K562 (cell line): Measurements from ENCODE around the gene PITPNB.

ENCODE experiments used
- BRCA1 ChIP-seq, 2 experiments: fragments of 450-650 bp in 1 of 2; sonication (generic) in 1 of 2; formaldehyde crosslinking in 1 of 2; IDR thresholded peaks; 2 replicates each; pipeline versions ENCODE4 v1.5.0 to v1.6.1; 2017 to 2020; ENCODE audit warnings: mild to moderate bottlenecking in 1 of 2, missing genetic modification reagents in 1 of 2
- CTBP1 ChIP-seq: fragments of 450-650 bp; IDR thresholded peaks from 2 replicates; pipeline ENCODE4 v1.6.1; 2016; ENCODE audit warnings: borderline replicate concordance
- EZH2 ChIP-seq: IDR thresholded peaks from 2 replicates; pipeline ENCODE4 v1.6.1; 2012; ENCODE audit warnings: low read depth, mild to moderate bottlenecking, inconsistent platforms, low read length, borderline replicate concordance
- FOSL1 ChIP-seq: fragments of 200-800 bp; sonication (Bioruptor generic); conservative IDR thresholded peaks from 2 replicates; pipeline ENCODE4 v1.6.1; 2016; ENCODE audit warnings: missing genetic modification characterization, missing compliant biosample characterization
- MIER1 ChIP-seq: fragments of 450-650 bp; IDR thresholded peaks from 2 replicates; pipeline ENCODE4 v1.6.1; 2016; ENCODE audit warnings: antibody characterized with exemption, mild to moderate bottlenecking, low read depth
- POLR2A ChIP-seq: fragments of 450-650 bp; conservative IDR thresholded peaks from 2 replicates; pipeline ENCODE4 v1.6.1; 2016
- POLR2G ChIP-seq: fragments of 200-400 bp; formaldehyde crosslinking; IDR thresholded peaks from 2 replicates; pipeline ENCODE4 v1.6.1; 2017; ENCODE audit warnings: low read depth, mild to moderate bottlenecking, antibody characterized with exemption, low read length, moderate library complexity
- PTRF ChIP-seq: fragments of 450-650 bp; IDR thresholded peaks from 2 replicates; pipeline ENCODE4 v1.6.1; 2016; ENCODE audit warnings: mild to moderate bottlenecking, missing genetic modification characterization, missing compliant biosample characterization
- TARDBP ChIP-seq: fragments of 450-650 bp; IDR thresholded peaks from 2 replicates; pipeline ENCODE4 v1.6.1; 2016
- YY1 ChIP-seq, 3 experiments: IDR thresholded peaks; 2 replicates each; pipeline ENCODE4 v1.6.1; 2011; ENCODE audit warnings: low read length in 2 of 3, mild to moderate bottlenecking in 2 of 3, moderate library complexity in 2 of 3, borderline replicate concordance in 1 of 3, control low read depth in 1 of 3, low read depth in 1 of 3; ENCODE audit not compliant: insufficient read depth in 3 of 3, insufficient replicate concordance in 2 of 3, control insufficient read depth in 1 of 3, insufficient read length in 1 of 3; ENCODE audit errors: extremely low read depth in 1 of 3
- TF ChIP-seq, protein P1 (sequence below): sonication (generic); formaldehyde crosslinking; IDR thresholded peaks from 2 replicates; pipeline ENCODE4 v1.8.0; 2022; ENCODE audit warnings: mild to moderate bottlenecking, missing genetic modification reagents, borderline replicate concordance

DNA sequence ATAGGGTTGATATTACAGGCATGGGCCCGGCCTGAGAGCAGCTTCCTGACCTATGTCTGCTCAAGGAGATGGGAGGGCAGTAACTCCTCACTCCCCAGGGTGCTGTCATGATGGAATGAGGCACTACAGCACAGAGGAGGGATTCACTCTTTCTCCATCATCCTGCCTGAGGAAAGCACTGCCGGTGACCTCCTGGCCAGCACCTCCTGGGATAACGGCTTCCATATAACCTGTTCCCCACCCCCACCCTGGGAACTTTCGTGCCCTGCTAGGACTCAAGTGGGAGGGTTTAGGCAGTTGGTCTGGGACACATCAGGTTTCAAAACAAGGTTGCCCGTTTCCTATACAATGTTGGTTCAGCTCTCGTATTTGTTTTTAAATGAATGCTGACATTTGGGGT is 74.8 kb downstream of the PITPNB start:
- TF ChIP-seq CTBP1 (no peak), FOSL1 (tag) (no peak), PTRF (tag) (no peak), EZH2 (no peak), POLR2A (no peak), YY1 (IDR thresholded peaks at IDR 0.05; ENCODE audit: borderline replicate concordance in 1 of 3, control insufficient read depth in 1 of 3, extremely low read depth in 1 of 3, insufficient read depth in 3 of 3, insufficient read length in 1 of 3, insufficient replicate concordance in 2 of 3, low read depth in 1 of 3, low read length in 2 of 3) (no peak), MIER1 (no peak), TARDBP (no peak), BRCA1 (IDR thresholded peaks at IDR 0.05) (no peak), BRCA1 (CRISPR knock-in tag; IDR thresholded peaks at IDR 0.05) (no peak), POLR2G (no peak)
- TF ChIP-seq, protein P1, sequence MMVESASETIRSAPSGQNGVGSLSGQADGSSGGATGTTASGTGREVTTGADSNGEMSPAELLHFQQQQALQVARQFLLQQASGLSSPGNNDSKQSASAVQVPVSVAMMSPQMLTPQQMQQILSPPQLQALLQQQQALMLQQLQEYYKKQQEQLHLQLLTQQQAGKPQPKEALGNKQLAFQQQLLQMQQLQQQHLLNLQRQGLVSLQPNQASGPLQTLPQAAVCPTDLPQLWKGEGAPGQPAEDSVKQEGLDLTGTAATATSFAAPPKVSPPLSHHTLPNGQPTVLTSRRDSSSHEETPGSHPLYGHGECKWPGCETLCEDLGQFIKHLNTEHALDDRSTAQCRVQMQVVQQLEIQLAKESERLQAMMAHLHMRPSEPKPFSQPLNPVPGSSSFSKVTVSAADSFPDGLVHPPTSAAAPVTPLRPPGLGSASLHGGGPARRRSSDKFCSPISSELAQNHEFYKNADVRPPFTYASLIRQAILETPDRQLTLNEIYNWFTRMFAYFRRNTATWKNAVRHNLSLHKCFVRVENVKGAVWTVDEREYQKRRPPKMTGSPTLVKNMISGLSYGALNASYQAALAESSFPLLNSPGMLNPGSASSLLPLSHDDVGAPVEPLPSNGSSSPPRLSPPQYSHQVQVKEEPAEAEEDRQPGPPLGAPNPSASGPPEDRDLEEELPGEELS (CRISPR knock-in tag), result no peak
